ENCODE measurements around the gene PLCB4.

DNA sequence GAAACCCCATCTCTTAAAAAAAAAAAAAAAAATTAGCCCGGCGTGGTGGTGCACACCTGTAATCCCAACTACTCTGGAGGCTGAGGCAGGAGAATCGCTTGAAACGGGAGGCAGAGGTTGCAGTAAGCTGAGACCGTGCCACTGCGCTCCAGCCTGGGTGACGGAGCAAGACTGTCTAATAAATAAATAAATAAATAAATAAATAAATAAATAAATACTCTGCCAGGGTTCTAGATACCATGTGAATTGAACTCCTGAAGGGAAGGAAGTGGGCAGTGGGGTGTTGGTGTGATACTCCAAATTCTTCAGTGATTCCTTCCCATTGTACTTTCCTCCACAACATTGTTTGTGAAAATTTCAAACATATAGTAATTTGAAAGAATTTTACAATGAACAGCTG, 100.5 kb downstream of the PLCB4 start:
- TF ChIP-seq POLR2AphosphoS5 (IDR thresholded peaks at IDR 0.05) = no peak
- TF ChIP-seq CTCF (IDR thresholded peaks at IDR 0.05) = no peak
- no peak for TF ChIP-seq EP300 (IDR thresholded peaks at IDR 0.05)
- no peak for TF ChIP-seq POLR2A (IDR thresholded peaks at IDR 0.05; ENCODE audit: low read depth)
